ENCODE results near the gene RHOBTB3.

The RHOBTB3 gene

GRCh38 chr5:95841914-95842812 is 111.0 kb downstream of the RHOBTB3 start:
- peak; percentile 77 for DNase-seq (ENCODE audit: low spot score)

GRCh38 chr5:95842854-95843544 is 111.9 kb downstream of the RHOBTB3 start:
- no peak for DNase-seq (ENCODE audit: low spot score)

GRCh38 chr5:95843733-95844223 is 112.6 kb downstream of the RHOBTB3 start:
- no peak for DNase-seq (ENCODE audit: low spot score)

- no peak for DNase-seq (ENCODE audit: low spot score)
Measured at GRCh38 chr5:95845391-95845790, 114.3 kb downstream of the RHOBTB3 start.
